Measurements from ENCODE around the gene MYCBPAP.

DNA sequence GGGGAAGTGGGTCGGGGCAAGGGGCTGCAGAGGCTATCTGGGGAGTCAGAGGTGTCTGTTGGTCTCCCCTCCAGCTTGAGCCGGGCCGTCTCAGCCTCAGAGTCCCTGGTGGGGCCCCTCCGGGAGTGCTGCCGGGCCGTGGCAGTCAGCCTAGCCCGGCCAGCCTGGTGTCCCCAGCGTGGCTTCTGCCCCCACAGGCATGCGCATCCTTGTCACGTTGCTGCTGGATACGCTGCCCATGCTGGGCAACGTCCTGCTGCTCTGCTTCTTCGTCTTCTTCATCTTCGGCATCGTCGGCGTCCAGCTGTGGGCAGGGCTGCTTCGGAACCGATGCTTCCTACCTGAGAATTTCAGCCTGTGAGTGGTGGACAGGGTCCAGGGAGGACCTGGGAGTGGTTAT is 63.4 kb downstream of the MYCBPAP start:
- TF ChIP-seq, protein P1, sequence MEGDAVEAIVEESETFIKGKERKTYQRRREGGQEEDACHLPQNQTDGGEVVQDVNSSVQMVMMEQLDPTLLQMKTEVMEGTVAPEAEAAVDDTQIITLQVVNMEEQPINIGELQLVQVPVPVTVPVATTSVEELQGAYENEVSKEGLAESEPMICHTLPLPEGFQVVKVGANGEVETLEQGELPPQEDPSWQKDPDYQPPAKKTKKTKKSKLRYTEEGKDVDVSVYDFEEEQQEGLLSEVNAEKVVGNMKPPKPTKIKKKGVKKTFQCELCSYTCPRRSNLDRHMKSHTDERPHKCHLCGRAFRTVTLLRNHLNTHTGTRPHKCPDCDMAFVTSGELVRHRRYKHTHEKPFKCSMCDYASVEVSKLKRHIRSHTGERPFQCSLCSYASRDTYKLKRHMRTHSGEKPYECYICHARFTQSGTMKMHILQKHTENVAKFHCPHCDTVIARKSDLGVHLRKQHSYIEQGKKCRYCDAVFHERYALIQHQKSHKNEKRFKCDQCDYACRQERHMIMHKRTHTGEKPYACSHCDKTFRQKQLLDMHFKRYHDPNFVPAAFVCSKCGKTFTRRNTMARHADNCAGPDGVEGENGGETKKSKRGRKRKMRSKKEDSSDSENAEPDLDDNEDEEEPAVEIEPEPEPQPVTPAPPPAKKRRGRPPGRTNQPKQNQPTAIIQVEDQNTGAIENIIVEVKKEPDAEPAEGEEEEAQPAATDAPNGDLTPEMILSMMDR (IDR thresholded peaks at IDR 0.05): no peak
- TF ChIP-seq POLR2A (IDR thresholded peaks at IDR 0.05): no peak
